HEK293 (cell line): Measurements from ENCODE around the gene TMEM141.

Experiments used
- CTCF ChIA-PET: fragments of 350-600 bp; formaldehyde crosslinking; extraction: SDS; loops from one replicate; lab custom pipeline; 2021; ENCODE audit warnings: antibody characterized with exemption; lab: Yijun Ruan, JAX
- POLR2A ChIA-PET: fragments of 300-600 bp; formaldehyde crosslinking; extraction: SDS; loops from one replicate; lab custom pipeline; 2020; ENCODE audit warnings: antibody characterized with exemption, inconsistent platforms; lab: Yijun Ruan, JAX
- H3K27ac ChIP-seq: fragments of 200-500 bp; sonication (Bioruptor generic); 2 replicates; pipeline ENCODE4 v1.5.1; 2014; ENCODE audit warnings: low read depth, low read length, control low read depth, inconsistent platforms; ENCODE audit errors: extremely low read depth
- H3K36me3 ChIP-seq, 2 experiments: fragments of 200-500 bp in 1 of 2; sonication (Bioruptor generic) in 1 of 2; 1 replicate in 1 of 2; 2 replicates in 1 of 2; pipeline ENCODE4 v1.5.1; 2014 to 2017; ENCODE audit warnings: inconsistent platforms in 2 of 2, low read length in 2 of 2; ENCODE audit not compliant: control insufficient read depth in 2 of 2, insufficient read depth in 1 of 2
- H3K4me1 ChIP-seq: fragments of 200-500 bp; sonication (Bioruptor generic); 2 replicates; pipeline ENCODE4 v1.5.1; 2014; ENCODE audit warnings: mild to moderate bottlenecking, low read length, inconsistent platforms; ENCODE audit not compliant: control insufficient read depth, insufficient read depth
- H3K4me3 ChIP-seq: 2 replicates; pipeline ENCODE4 v1.5.1; 2011; ENCODE audit warnings: low read depth, mild to moderate bottlenecking, control low read depth, low read length, moderate library complexity
- H3K9me3 ChIP-seq: fragments of 200-500 bp; sonication (Bioruptor generic); 2 replicates; pipeline ENCODE4 v1.5.1; 2014; ENCODE audit warnings: low read depth, low read length, inconsistent platforms; ENCODE audit not compliant: control insufficient read depth, insufficient read depth
- BCL11B ChIP-seq: fragments of 450-650 bp; formaldehyde crosslinking; IDR thresholded peaks from 2 replicates; pipeline ENCODE4 v1.5.1; 2016; ENCODE audit warnings: low read depth, missing biosample characterization, missing genetic modification characterization
- GLIS1 ChIP-seq: fragments of 450-650 bp; formaldehyde crosslinking; IDR thresholded peaks from 2 replicates; pipeline ENCODE4 v1.5.1; 2016; ENCODE audit warnings: missing biosample characterization, missing genetic modification characterization
- KLF1 ChIP-seq: fragments of 450-650 bp; formaldehyde crosslinking; IDR thresholded peaks from 2 replicates; pipeline ENCODE4 v1.5.1; 2016; ENCODE audit warnings: missing biosample characterization, missing genetic modification characterization
- PRDM1 ChIP-seq: fragments of 450-650 bp; formaldehyde crosslinking; IDR thresholded peaks from 2 replicates; pipeline ENCODE4; 2016; ENCODE audit warnings: missing biosample characterization, missing genetic modification characterization
- PRDM6 ChIP-seq: fragments of 450-650 bp; formaldehyde crosslinking; IDR thresholded peaks from 2 replicates; pipeline ENCODE4 v1.5.1; 2017; ENCODE audit warnings: missing biosample characterization, missing genetic modification characterization
- SP7 ChIP-seq: fragments of 450-650 bp; formaldehyde crosslinking; IDR thresholded peaks from 2 replicates; pipeline ENCODE4 v1.5.1; 2016; ENCODE audit warnings: missing biosample characterization, missing genetic modification characterization
- TRIM28 ChIP-seq: IDR thresholded peaks from 2 replicates; pipeline ENCODE4 v1.6.1; 2011; ENCODE audit warnings: low read length, control low read depth, borderline replicate concordance
- WT1 ChIP-seq: fragments of 450-650 bp; formaldehyde crosslinking; IDR thresholded peaks from 2 replicates; pipeline ENCODE4 v1.5.1; 2016; ENCODE audit warnings: missing biosample characterization, missing genetic modification characterization
- YY2 ChIP-seq: fragments of 450-650 bp; formaldehyde crosslinking; IDR thresholded peaks from 2 replicates; pipeline ENCODE4 v1.5.1; 2016; ENCODE audit warnings: missing biosample characterization, missing genetic modification characterization
- ZBTB10 ChIP-seq: fragments of 450-650 bp; formaldehyde crosslinking; IDR thresholded peaks from 2 replicates; pipeline ENCODE4 v1.5.1; 2016; ENCODE audit warnings: missing biosample characterization, missing genetic modification characterization
- ZBTB26 ChIP-seq: fragments of 450-650 bp; formaldehyde crosslinking; optimal IDR thresholded peaks from 2 replicates; pipeline ENCODE3; 2016; ENCODE audit warnings: missing biosample characterization, mild to moderate bottlenecking, missing genetic modification characterization
- ZFP69B ChIP-seq: fragments of 450-650 bp; formaldehyde crosslinking; IDR thresholded peaks from 2 replicates; pipeline ENCODE4 v1.5.1; 2016; ENCODE audit warnings: missing biosample characterization, missing genetic modification characterization
- ZIC2 ChIP-seq: fragments of 450-650 bp; formaldehyde crosslinking; IDR thresholded peaks from 2 replicates; pipeline ENCODE4 v1.5.1; 2016; ENCODE audit warnings: missing biosample characterization, missing genetic modification characterization
- ZNF10 ChIP-seq: fragments of 450-650 bp; formaldehyde crosslinking; IDR thresholded peaks from 2 replicates; pipeline ENCODE4 v1.5.1; 2017; ENCODE audit warnings: missing biosample characterization, missing genetic modification characterization
- ZNF132 ChIP-seq: fragments of 450-650 bp; formaldehyde crosslinking; IDR thresholded peaks from 2 replicates; pipeline ENCODE4 v1.5.1; 2017; ENCODE audit warnings: missing biosample characterization, missing genetic modification characterization, borderline replicate concordance
- ZNF157 ChIP-seq: fragments of 450-650 bp; formaldehyde crosslinking; IDR thresholded peaks from 2 replicates; pipeline ENCODE4 v1.5.1; 2016; ENCODE audit warnings: missing biosample characterization, missing genetic modification characterization
- ZNF175 ChIP-seq: fragments of 450-650 bp; formaldehyde crosslinking; IDR thresholded peaks from 2 replicates; pipeline ENCODE4 v1.5.1; 2016; ENCODE audit warnings: missing biosample characterization, missing genetic modification characterization
- ZNF18 ChIP-seq: fragments of 450-650 bp; formaldehyde crosslinking; IDR thresholded peaks from 2 replicates; pipeline ENCODE4 v1.5.1; 2016; ENCODE audit warnings: missing biosample characterization, missing genetic modification characterization
- ZNF341 ChIP-seq: fragments of 450-650 bp; formaldehyde crosslinking; IDR thresholded peaks from 2 replicates; pipeline ENCODE4; 2016; ENCODE audit warnings: low read depth, missing biosample characterization, missing genetic modification characterization
- ZNF423 ChIP-seq: fragments of 450-650 bp; formaldehyde crosslinking; IDR thresholded peaks from 2 replicates; pipeline ENCODE4 v1.5.1; 2016; ENCODE audit warnings: missing biosample characterization, missing genetic modification characterization
- ZNF449 ChIP-seq: fragments of 450-650 bp; formaldehyde crosslinking; IDR thresholded peaks from 2 replicates; pipeline ENCODE4 v1.5.1; 2017; ENCODE audit warnings: missing biosample characterization, mild to moderate bottlenecking, missing genetic modification characterization, moderate library complexity
- ZNF510 ChIP-seq: fragments of 450-650 bp; formaldehyde crosslinking; IDR thresholded peaks from 2 replicates; pipeline ENCODE4 v1.5.1; 2018; ENCODE audit warnings: mild to moderate bottlenecking, missing genetic modification characterization, missing biosample characterization; ENCODE audit not compliant: insufficient replicate concordance
- ZNF654 ChIP-seq: fragments of 450-650 bp; formaldehyde crosslinking; IDR thresholded peaks from 2 replicates; pipeline ENCODE4 v1.5.1; 2016; ENCODE audit warnings: low read depth, missing biosample characterization, missing genetic modification characterization
- ZNF664 ChIP-seq: fragments of 450-650 bp; formaldehyde crosslinking; IDR thresholded peaks from 2 replicates; pipeline ENCODE4 v1.5.1; 2016; ENCODE audit warnings: missing biosample characterization, missing genetic modification characterization
- ZNF677 ChIP-seq: fragments of 450-650 bp; IDR thresholded peaks from 2 replicates; pipeline ENCODE4 v1.5.0; 2018; ENCODE audit warnings: missing biosample characterization, mild to moderate bottlenecking, missing genetic modification characterization, moderate library complexity
- ZNF701 ChIP-seq: fragments of 450-650 bp; formaldehyde crosslinking; IDR thresholded peaks from 2 replicates; pipeline ENCODE4 v1.5.1; 2016; ENCODE audit warnings: missing biosample characterization, missing genetic modification characterization
- ZNF704 ChIP-seq: fragments of 450-650 bp; formaldehyde crosslinking; IDR thresholded peaks from 2 replicates; pipeline ENCODE4 v1.5.1; 2016; ENCODE audit warnings: missing biosample characterization, missing genetic modification characterization
- ZXDB ChIP-seq: fragments of 450-650 bp; formaldehyde crosslinking; IDR thresholded peaks from 2 replicates; pipeline ENCODE4 v1.5.1; 2016; ENCODE audit warnings: missing biosample characterization, missing genetic modification characterization

TMEM141 gene

GRCh38 chr9:136799854-136800657 is 8.9 kb downstream of the TMEM141 start (continued):
- peak; percentile 40; the same call in 1 of the 2 replicates for TF ChIP-seq ZNF449 (tag by site-specific recombination)
- TF ChIP-seq BCL11B (tag by site-specific recombination): no peak
- TF ChIP-seq SP7 (tag by site-specific recombination): no peak
- TF ChIP-seq ZNF175 (tag by site-specific recombination): no peak
- no peak for TF ChIP-seq ZNF510 (tag by site-specific recombination)
- peak; percentile 93 for TF ChIP-seq KLF1 (tag by site-specific recombination)
- TF ChIP-seq GLIS1 (tag by site-specific recombination): peak; percentile 46
- no peak for TF ChIP-seq TRIM28
- TF ChIP-seq WT1 (tag by site-specific recombination): 0 out of 2 replicates have a peak, but pooled peaks have one; percentile 14
- no peak for TF ChIP-seq PRDM6 (tag by site-specific recombination)
- 0 out of 2 replicates have a peak, but pooled peaks have one; percentile 36 for TF ChIP-seq ZXDB
- TF ChIP-seq ZBTB26: peak; percentile 33
- TF ChIP-seq ZFP69B: no peak

- H3K9me3 ChIP-seq: no peaks in the 10 kb centered on the region
- ChIA-PET POLR2A (interaction anchor here (0.7 to 1.1 kb wide), 3 partner anchors 12 to 86 kb away, joined by 3 read pairs; no protein-coding TSS in a partner anchor), CTCF (interaction anchor here (0.8 to 3.0 kb wide), 3 partner anchors 10 to 41 kb away, joined by 3 to 18 read pairs (median 5); no protein-coding TSS in a partner anchor)
- H3K36me3 ChIP-seq: peaks cover 0 to 12% of the 10 kb centered on the region in 2 experiments; a peak in 1 of 3 replicates
- H3K4me1 ChIP-seq: peaks cover 9% of the 10 kb centered on the region
- H3K27ac ChIP-seq: no peak overlapping the region
- no peak overlapping the region for H3K4me3 ChIP-seq
- TF ChIP-seq ZNF423: no peak
- TF ChIP-seq ZNF18 (tag by site-specific recombination): no peak
- no peak for TF ChIP-seq ZNF701 (tag by site-specific recombination)
- TF ChIP-seq ZIC2 (tag by site-specific recombination): no peak
- no peak for TF ChIP-seq YY2
- TF ChIP-seq ZNF654 (tag by site-specific recombination): no peak
- TF ChIP-seq ZNF157 (tag by site-specific recombination): no peak
- no peak for TF ChIP-seq ZBTB10 (tag by site-specific recombination)
- TF ChIP-seq PRDM1: no peak
- no peak for TF ChIP-seq ZNF664 (tag by site-specific recombination)
- no peak for TF ChIP-seq ZNF341
- no peak for TF ChIP-seq ZNF10 (tag by site-specific recombination)
- no peak for TF ChIP-seq ZNF704 (tag by site-specific recombination)
- no peak for TF ChIP-seq ZNF677
- no peak for TF ChIP-seq ZNF132
Measured at GRCh38 chr9:136802321-136802720, 11.2 kb downstream of the TMEM141 start.
